Activated CD4-positive, CD25-positive, alpha-beta regulatory T cell (primary cell): ENCODE results near the gene DNAH8.
"Not testable (repeated sequence)": the region's sequence is repeated elsewhere in the genome, so short reads cannot be mapped to it uniquely, and the experiment has no call there.

Source experiments
- DNase-seq, 4 experiments: peaks; one replicate each; lab custom pipeline; 2025; lab: John Stamatoyannopoulos, UW

DNAH8 gene

GRCh38 chr6:38909015-38909730 is 194.1 kb downstream of the DNAH8 start:
- DNase-seq, result no peak

GRCh38 chr6:38910207-38910606 is 195.1 kb downstream of the DNAH8 start:
- no peak for DNase-seq

GRCh38 chr6:38912378-38912777 is 197.3 kb downstream of the DNAH8 start:
- DNase-seq, result no peak

- DNase-seq, result no peak
Observed at GRCh38 chr6:38915205-38915925, 200.3 kb downstream of the DNAH8 start.

- not testable (repeated sequence) for DNase-seq
Observed at GRCh38 chr6:38921540-38921939, 206.4 kb downstream of the DNAH8 start.

GRCh38 chr6:38924791-38925509 is 209.8 kb downstream of the DNAH8 start:
- DNase-seq, result no peak

GRCh38 chr6:38929560-38929959 is 214.4 kb downstream of the DNAH8 start:
- DNase-seq, result no peak

- DNase-seq, result no peak
Observed at GRCh38 chr6:38933426-38933825, 218.3 kb downstream of the DNAH8 start.

GRCh38 chr6:38935051-38935450 is 219.9 kb downstream of the DNAH8 start:
- no peak for DNase-seq

GRCh38 chr6:38937839-38938613 is 222.9 kb downstream of the DNAH8 start:
- peak in 1 of 4 experiments; percentile 31 for DNase-seq

GRCh38 chr6:38938741-38939140 is 223.6 kb downstream of the DNAH8 start:
- DNase-seq, result no peak

GRCh38 chr6:38942442-38942841 is 227.3 kb downstream of the DNAH8 start:
- no peak for DNase-seq

GRCh38 chr6:38942965-38943364 is 227.9 kb downstream of the DNAH8 start:
- no peak for DNase-seq

GRCh38 chr6:38943964-38944363 is 228.9 kb downstream of the DNAH8 start:
- no peak for DNase-seq

- no peak for DNase-seq
Observed at GRCh38 chr6:38944655-38945279, 229.7 kb downstream of the DNAH8 start.

- no peak for DNase-seq
Observed at GRCh38 chr6:38955861-38956260, 240.8 kb downstream of the DNAH8 start.

GRCh38 chr6:38957426-38957825 is 242.3 kb downstream of the DNAH8 start:
- DNase-seq, result no peak

GRCh38 chr6:38959138-38959537 is 244.0 kb downstream of the DNAH8 start:
- DNase-seq, result no peak

- no peak for DNase-seq
Observed at GRCh38 chr6:38968702-38969149, 253.6 kb downstream of the DNAH8 start.

- no peak for DNase-seq
Observed at GRCh38 chr6:38973178-38974057, 258.3 kb downstream of the DNAH8 start.
